Peyer's patch (tissue), 4 donors: ENCODE measurements around the gene CHST3.

ENCODE experiments used
- POLR2A ChIP-seq, 2 donors: fragments of 450-650 bp; IDR thresholded peaks; one replicate each; pipeline ENCODE4 v1.5.1; 2017; ENCODE audit warnings: antibody characterized with exemption in 2 of 2, mild to moderate bottlenecking in 2 of 2, moderate library complexity in 2 of 2
- TF ChIP-seq, protein P1 (sequence below), 6 experiments: fragments of 450-650 bp in 4 of 6; fragments of 200-600 bp in 2 of 6; sonication (generic) in 1 of 6; IDR thresholded peaks; one replicate each; pipeline ENCODE4 v1.5.1; 2017 to 2019; ENCODE audit warnings: antibody characterized with exemption in 6 of 6, mild to moderate bottlenecking in 3 of 6, moderate library complexity in 1 of 6

DNA sequence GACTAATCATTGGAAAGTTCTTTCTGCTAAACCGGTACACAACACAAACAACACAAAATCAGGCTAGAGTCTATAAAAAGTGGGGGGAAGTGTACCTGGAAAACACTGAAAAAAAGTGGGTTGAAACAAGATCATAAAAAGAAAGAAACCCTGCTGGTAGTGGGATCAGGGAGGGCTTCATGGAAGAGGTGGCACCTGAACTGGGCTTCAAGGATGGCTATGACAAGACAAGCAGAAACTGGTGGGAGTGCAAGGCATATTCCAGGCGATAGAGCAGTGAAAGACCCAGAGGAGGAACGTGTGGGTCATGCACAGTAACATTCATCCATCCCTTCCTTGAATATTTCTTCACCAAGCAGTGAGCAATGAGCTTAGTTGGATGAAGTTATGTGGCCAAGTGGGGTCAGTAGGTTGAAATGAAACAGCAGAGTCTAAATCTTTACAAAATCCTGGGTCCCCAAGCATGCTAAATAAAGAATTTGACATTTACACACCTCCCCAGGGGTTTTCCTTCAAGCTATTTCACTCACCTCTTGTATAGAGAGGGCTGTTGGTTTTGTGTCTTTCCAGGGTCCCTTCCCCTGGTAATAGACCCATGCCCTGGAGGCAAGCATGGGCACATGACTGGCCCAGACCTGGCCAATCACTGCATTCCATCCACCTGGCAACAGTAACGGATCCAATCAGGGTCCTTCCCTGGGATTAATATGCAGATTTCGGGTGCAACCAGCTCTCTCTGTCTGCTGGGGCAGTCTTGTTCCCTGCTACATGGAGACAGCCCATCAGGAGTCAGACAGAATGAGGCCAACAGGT, 86.0 kb downstream of the CHST3 start:
- TF ChIP-seq, protein P1, sequence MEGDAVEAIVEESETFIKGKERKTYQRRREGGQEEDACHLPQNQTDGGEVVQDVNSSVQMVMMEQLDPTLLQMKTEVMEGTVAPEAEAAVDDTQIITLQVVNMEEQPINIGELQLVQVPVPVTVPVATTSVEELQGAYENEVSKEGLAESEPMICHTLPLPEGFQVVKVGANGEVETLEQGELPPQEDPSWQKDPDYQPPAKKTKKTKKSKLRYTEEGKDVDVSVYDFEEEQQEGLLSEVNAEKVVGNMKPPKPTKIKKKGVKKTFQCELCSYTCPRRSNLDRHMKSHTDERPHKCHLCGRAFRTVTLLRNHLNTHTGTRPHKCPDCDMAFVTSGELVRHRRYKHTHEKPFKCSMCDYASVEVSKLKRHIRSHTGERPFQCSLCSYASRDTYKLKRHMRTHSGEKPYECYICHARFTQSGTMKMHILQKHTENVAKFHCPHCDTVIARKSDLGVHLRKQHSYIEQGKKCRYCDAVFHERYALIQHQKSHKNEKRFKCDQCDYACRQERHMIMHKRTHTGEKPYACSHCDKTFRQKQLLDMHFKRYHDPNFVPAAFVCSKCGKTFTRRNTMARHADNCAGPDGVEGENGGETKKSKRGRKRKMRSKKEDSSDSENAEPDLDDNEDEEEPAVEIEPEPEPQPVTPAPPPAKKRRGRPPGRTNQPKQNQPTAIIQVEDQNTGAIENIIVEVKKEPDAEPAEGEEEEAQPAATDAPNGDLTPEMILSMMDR (IDR thresholded peaks at IDR 0.05): no peak
- TF ChIP-seq POLR2A (IDR thresholded peaks at IDR 0.05): no peak
